A172 (cell line): ENCODE measurements around the gene PKP3. TPM values are rescaled to one million over a fixed set of nuclear protein-coding genes. Genes with fewer than 3 reads are reported as not detected.
A peak's percentile ranks its signal among the peaks of the same experiment; 100 is the strongest.
"Not testable (repeated sequence)": the region's sequence is repeated elsewhere in the genome, so short reads cannot be mapped to it uniquely, and the experiment has no call there.

Source experiments
- DNase-seq: peaks from one replicate; pipeline ENCODE4 v3.0.0-alpha.2; 2015; ENCODE audit warnings: low spot score
- total RNA-seq: library from RNA; depleted of rRNA; stranded (reverse); fragments of >200 nt; shearing (Covaris generic); gene quantifications from 2 replicates; pipeline ENCODE4 v1.2.3, GENCODE V29; 2014

PKP3 gene
- total RNA-seq, 1 experiment from 2014 or later = 44.0 TPM

GRCh38 chr11:377883-378500, 16.0 kb upstream of the PKP3 start:
- DNase-seq = no peak

GRCh38 chr11:379205-380094, 14.6 kb upstream of the PKP3 start:
- no peak for DNase-seq

- no peak for DNase-seq
Measured at GRCh38 chr11:380095-380480, 13.9 kb upstream of the PKP3 start.

GRCh38 chr11:380491-380890, 13.5 kb upstream of the PKP3 start:
- DNase-seq = no peak

- DNase-seq = no peak
Measured at GRCh38 chr11:380996-381395, 13.0 kb upstream of the PKP3 start.

DNA sequence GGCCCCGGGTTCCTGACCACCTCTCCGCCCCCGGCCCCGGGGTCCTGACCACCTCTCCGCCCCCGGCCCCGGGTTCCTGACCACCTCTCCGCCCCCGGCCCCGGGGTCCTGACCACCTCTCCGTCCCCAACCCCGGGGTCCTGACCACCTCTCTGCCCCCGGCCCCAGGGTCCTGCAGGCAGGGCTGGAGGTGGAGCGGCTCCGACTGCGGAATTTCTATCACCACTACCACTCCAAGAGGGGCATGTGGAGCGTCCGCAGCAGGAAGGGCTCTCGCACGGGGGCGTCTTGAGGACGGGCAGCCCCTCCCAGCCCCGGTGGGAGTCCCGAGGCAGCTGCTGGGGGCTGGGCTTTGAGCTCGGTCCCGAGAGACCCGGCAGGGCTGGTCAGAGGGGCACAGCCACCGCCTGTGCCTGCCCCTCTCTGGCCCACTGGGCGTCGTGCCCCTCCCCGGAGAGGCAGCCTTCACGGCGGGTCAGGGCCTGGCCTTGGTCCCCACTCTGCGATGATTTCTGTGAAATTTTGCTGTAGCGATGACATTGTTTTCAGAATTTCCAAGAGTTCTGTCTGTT, 12.4 kb upstream of the PKP3 start:
- DNase-seq = no peak

GRCh38 chr11:382081-382629, 11.9 kb upstream of the PKP3 start:
- no peak for DNase-seq

DNA sequence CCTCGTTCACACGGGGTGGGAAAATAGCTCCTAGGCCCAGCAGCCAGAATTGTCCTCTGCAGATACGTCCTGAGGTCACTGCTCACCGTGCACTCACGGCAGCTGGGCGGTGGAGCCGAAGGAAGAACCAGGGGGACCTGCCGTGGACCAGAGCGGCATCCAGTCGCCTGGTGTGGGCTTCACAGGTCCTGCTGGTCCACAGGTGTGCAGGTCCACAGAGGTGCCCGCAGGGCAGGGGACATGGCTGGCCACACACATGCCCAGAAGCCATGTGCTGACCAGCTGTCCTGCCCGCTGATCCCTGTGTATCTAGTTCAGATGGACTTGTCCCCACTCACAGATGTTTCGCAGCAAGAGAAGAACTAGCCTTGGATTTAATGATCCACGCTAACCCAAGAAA, 10.6 kb upstream of the PKP3 start:
- no peak for DNase-seq

- DNase-seq = no peak
Measured at GRCh38 chr11:384511-384910, 9.5 kb upstream of the PKP3 start.

GRCh38 chr11:385594-386351, 8.2 kb upstream of the PKP3 start:
- no peak for DNase-seq

GRCh38 chr11:386483-386882, 7.5 kb upstream of the PKP3 start:
- no peak for DNase-seq

DNA sequence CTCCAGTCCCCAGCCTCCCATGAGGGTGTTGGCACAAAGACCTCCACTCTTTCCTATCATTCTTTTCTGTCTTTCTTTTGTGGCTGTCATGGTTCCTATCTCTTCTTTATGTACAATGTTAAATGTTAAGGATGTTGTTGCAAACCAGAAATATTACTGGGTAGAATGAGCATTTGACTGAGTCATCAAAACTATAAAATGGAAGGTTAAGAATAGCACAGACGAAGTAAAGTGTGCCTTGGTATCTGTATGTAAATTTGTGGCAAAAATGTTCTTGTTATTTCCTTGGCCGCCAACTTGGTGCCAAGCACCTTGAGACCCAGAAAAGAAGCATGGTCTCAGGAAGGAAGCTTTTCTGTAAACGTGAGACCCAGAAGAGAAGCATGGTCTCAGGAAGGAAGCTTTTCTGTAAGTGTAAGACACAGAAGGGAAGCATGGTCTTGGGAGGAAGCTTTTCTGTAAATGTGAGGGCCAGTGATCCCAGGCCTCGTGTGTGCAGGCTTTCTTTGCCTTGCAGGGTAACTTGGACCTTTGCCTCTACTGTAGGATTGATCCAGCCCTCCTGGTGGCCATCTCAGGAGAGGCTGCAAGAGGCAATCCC, 6.7 kb upstream of the PKP3 start:
- DNase-seq = no peak

DNA sequence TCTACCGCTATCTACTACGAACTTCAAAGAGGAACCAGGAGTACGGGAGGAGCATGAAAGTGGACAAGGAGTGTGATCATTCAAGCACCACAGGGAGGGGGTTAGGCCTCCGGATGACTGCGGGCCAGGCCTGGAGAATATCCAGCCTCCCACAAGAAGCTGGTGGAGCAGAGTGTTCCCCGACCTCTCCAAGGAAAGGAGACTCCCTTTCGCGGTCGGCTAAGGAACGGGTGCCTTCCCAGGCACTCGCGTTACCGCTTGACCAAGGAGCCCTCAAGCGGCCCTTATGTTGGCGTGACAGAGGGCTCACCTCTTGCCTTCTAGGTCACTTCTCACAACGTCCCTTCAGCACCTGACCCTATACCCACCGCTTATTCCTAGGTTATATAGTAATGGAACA, 4.6 kb upstream of the PKP3 start:
- not testable (repeated sequence) for DNase-seq

- DNase-seq = no peak
Measured at GRCh38 chr11:390175-390574, 3.8 kb upstream of the PKP3 start.

GRCh38 chr11:391117-392017, 2.6 kb upstream of the PKP3 start:
- DNase-seq = no peak

GRCh38 chr11:392102-392777, 1.8 kb upstream of the PKP3 start:
- DNase-seq = no peak

DNA sequence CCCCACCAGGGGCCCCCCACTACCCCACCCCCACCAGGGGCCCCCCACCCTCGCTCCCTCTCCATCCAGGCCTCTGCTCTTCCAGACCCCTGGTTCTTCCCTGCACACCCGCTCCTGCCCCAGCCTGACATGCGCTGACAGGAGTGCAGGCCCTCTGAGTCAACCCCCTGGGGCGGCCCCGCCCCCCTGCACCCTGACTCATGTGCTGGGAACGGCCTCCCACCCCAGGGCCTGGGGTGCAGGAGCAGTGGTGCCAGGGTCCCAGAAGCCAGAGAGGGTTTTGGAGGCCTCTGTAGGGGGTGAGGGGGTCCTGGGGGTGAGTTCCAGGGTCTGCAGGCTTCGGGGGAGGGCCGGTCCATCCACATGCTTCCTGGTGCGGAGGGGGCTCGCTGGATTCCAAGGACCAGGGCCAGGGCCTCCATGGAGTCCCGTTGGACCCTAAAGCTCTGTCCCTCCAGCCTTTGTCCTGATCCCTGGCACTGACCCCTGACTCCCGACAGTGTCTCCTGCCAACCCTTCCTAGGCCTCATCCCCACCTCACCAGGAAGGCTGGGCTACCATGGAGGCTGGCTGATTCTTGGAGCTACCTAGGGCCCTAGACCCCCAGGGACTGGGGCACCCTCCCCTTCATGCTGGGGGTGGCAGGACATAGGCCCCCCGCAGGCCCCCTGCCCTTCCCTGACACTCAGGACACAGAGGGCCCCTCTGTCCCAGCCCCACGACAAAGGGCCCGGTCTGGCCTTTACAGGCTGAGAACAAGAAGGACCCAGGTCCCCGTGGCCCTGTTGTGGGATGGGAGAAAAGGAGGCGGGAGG, 583 bp upstream of the PKP3 start:
- peak; percentile 81 for DNase-seq

DNA sequence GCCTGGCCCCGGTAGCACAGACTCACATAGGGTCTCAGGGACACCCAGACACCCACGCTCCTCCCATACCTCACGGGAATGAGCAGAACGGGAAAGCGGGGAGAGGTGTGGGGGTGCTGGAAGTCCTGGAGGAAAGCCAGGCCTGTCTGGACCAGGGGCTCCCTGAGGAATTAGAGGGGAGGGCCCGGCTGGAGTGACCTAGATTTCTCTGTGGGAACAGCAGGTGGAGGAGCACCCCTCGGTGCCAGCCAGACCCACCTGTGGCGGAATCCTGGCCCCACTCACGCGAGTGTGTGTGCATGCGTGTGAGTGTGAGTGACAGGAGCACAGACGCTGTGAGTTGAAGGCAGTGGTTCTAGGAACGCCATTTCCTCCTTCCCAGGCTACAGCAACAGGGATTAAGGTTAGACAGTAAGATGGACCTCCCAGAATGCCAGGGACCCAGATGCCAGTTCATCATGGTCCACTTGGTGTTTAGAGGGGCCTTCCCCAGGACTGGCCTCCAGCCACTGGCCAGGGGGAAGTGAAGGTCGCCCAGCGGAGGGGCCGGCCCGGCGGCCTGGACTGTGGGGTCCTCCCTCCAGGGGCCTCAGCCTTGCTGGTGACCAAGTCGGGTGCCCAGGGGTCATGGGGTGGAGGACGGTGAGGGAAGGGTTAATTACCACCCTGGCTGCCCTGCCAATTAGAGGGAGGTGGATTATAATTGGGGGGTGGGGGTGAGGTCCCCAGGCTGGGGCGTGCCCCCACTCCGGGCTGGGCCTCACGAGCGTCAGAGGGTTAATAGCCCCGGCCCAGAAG, 1.0 kb downstream of the PKP3 start:
- DNase-seq = no peak
